ENCODE measurements around the gene PARVB. TPM values are rescaled to one million over a fixed set of nuclear protein-coding genes. Genes with fewer than 3 reads are reported as not detected.

The PARVB gene
- total and polyA plus RNA-seq, 5 donors from 2014 or later: 3.7 to 20.6 (median 6.2) TPM

DNA sequence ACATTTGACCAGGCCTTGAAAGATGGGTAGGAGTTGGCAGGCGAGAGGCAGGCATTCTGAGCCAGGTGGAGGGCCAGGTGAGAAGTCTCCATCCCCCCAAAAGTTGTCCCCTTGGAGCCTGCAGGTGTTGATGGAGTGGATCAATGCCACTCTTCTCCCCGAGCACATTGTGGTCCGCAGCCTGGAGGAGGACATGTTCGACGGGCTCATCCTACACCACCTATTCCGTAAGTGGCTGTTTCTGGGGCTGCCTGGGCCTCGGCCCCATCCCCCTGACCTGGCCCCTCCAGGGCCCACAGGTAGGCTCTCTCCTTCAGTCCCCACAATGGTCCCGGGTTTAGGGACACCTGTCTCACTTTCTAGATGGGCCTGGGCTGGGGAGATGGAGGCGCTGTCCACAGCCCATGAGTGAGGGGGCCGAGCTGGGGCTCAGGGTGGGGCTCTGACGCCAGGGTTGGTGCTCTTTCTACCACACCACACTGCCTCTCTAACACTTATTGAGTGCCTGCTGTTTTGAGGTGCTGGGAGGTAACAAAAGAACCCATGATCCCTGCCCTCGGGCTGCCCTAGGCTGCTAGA, 163.6 kb downstream of the PARVB start:
- Mint-ChIP-seq H3K9me3 (no peaks in the 10 kb centered on the region), H3K27me3 (no peaks in the 10 kb centered on the region), H3K36me3 (peaks cover 4% of the 10 kb centered on the region), H3K4me3 (no peak overlapping the region), H3K27ac (peak overlapping the region in 1 of 3 donors; percentile 67), H3K4me1 (peaks cover 0 to 32% (median 9%) of the 10 kb centered on the region in 4 donors)
- peaks cover 11% of the 10 kb centered on the region for H3K36me3 ChIP-seq (ENCODE audit: control insufficient read depth, insufficient read depth, low read length)
- DNase-seq: no peak
- no peak overlapping the region for H3K4me3 ChIP-seq (ENCODE audit: low read depth, low read length)
- no peaks in the 10 kb centered on the region for H3K27me3 ChIP-seq (ENCODE audit: control insufficient read depth, insufficient read depth, low read length)
- H3K9me3 ChIP-seq (ENCODE audit: control insufficient read depth in 2 of 2, low read length in 2 of 2): no peaks in the 10 kb centered on the region
- no peak for ATAC-seq (ENCODE audit: low read depth in 2 of 2)
- H3K4me1 ChIP-seq (ENCODE audit: control insufficient read depth, insufficient read depth, low read length, poor library complexity, severe bottlenecking): peaks cover 11% of the 10 kb centered on the region
- H3K27ac ChIP-seq (ENCODE audit: insufficient read depth, low read length, poor library complexity, severe bottlenecking): no peak overlapping the region

DNA sequence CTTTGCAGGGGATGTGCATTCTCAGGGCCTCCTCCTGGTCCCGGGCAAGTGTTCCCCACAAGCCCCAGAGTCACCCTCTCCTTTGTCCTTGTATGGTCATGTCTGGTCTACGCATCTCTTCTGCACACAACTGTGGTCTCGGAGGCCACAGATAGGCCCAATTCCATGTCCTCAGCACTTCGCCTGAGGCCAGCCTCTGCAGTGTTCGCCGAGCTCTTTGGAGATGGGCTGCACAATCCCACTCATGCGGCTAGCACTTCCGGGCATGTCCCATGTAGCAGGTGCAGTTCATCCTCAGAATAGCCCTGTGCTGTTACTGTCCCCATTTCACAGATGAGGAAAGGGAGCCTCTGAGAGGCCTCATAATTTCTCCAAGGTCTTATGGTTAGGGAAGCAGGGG, 164.2 kb downstream of the PARVB start:
- no peak overlapping the region for H3K27ac Mint-ChIP-seq
- ATAC-seq (ENCODE audit: low read depth in 2 of 2) (no peak), DNase-seq (no peak)
- no peak overlapping the region for H3K4me3 ChIP-seq (ENCODE audit: low read depth, low read length)
- no peaks in the 10 kb centered on the region for H3K9me3 Mint-ChIP-seq
- peaks cover 11% of the 10 kb centered on the region for H3K36me3 ChIP-seq (ENCODE audit: control insufficient read depth, insufficient read depth, low read length)
- H3K27ac ChIP-seq (ENCODE audit: insufficient read depth, low read length, poor library complexity, severe bottlenecking): no peak overlapping the region
- H3K4me1 ChIP-seq (ENCODE audit: control insufficient read depth, insufficient read depth, low read length, poor library complexity, severe bottlenecking): peaks cover 7% of the 10 kb centered on the region
- H3K4me1 Mint-ChIP-seq: peaks cover 0 to 33% (median 11%) of the 10 kb centered on the region in 4 donors
- H3K27me3 Mint-ChIP-seq: no peaks in the 10 kb centered on the region
- H3K27me3 ChIP-seq (ENCODE audit: control insufficient read depth, insufficient read depth, low read length): no peaks in the 10 kb centered on the region
- no peaks in the 10 kb centered on the region for H3K9me3 ChIP-seq (ENCODE audit: control insufficient read depth in 2 of 2, low read length in 2 of 2)
- H3K4me3 Mint-ChIP-seq: peak overlapping the region in 1 of 4 donors; percentile 83
- H3K36me3 Mint-ChIP-seq: peaks cover 10% of the 10 kb centered on the region

- Histone ChIP-seq H3K4me3 (ENCODE audit: low read depth, low read length) (no peak overlapping the region), H3K4me1 (ENCODE audit: control insufficient read depth, insufficient read depth, low read length, poor library complexity, severe bottlenecking) (peaks cover 11% of the 10 kb centered on the region), H3K27me3 (ENCODE audit: control insufficient read depth, insufficient read depth, low read length) (no peaks in the 10 kb centered on the region), H3K9me3 (ENCODE audit: control insufficient read depth in 2 of 2, low read length in 2 of 2) (no peaks in the 10 kb centered on the region), H3K36me3 (ENCODE audit: control insufficient read depth, insufficient read depth, low read length) (peaks cover 11% of the 10 kb centered on the region), H3K27ac (ENCODE audit: insufficient read depth, low read length, poor library complexity, severe bottlenecking) (no peak overlapping the region)
- Mint-ChIP-seq H3K36me3 (peaks cover 17% of the 10 kb centered on the region), H3K4me3 (no peak overlapping the region), H3K4me1 (peaks cover 7 to 35% (median 17%) of the 10 kb centered on the region in 4 donors), H3K9me3 (no peaks in the 10 kb centered on the region), H3K27me3 (no peaks in the 10 kb centered on the region), H3K27ac (peak overlapping the region in 2 of 3 donors; percentile 26 to 51)
- DNase-seq: no peak
- ATAC-seq (ENCODE audit: low read depth in 2 of 2): no peak
Observed at GRCh38 chr22:44188986-44189630, 165.0 kb downstream of the PARVB start.

DNA sequence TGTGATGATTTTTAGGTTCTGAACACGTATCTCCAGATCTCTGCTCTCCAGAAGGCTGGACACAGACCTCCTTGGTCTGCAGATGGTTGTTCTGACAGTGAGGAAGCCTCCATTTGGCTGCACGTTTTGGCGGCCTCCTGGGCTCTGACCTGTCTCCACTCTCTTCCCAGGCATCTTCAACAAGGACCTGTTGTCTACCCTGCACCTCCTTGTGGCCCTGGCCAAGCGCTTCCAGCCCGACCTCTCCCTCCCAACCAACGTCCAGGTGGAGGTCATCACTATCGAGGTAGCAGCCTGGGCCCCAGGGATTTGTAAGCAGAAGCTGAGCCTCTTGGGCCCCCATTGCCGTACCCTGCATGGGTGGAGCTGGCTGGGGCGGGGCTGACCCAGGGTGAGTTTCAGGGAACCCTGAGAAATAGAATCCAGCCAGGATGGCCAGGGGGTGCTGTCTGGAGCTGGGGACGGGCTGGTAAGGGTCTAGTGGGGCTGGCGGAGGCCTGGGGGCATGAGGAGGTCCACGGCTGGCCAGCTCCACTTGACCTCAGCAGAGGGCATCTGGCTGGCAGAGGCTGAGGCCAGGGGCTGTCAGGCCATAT, 166.4 kb downstream of the PARVB start:
- no peak overlapping the region for H3K27ac Mint-ChIP-seq
- H3K4me1 Mint-ChIP-seq: peaks cover 7 to 36% (median 22%) of the 10 kb centered on the region in 4 donors
- peak overlapping the region in 1 of 4 donors; percentile 27 for H3K4me3 Mint-ChIP-seq
- H3K36me3 Mint-ChIP-seq: peaks cover 27% of the 10 kb centered on the region
- ATAC-seq (ENCODE audit: low read depth in 2 of 2): no peak
- peaks cover 11% of the 10 kb centered on the region for H3K4me1 ChIP-seq (ENCODE audit: control insufficient read depth, insufficient read depth, low read length, poor library complexity, severe bottlenecking)
- H3K36me3 ChIP-seq (ENCODE audit: control insufficient read depth, insufficient read depth, low read length): peaks cover 8% of the 10 kb centered on the region
- DNase-seq: no peak
- H3K27me3 Mint-ChIP-seq: no peaks in the 10 kb centered on the region
- H3K27ac ChIP-seq (ENCODE audit: insufficient read depth, low read length, poor library complexity, severe bottlenecking): no peak overlapping the region
- no peaks in the 10 kb centered on the region for H3K27me3 ChIP-seq (ENCODE audit: control insufficient read depth, insufficient read depth, low read length)
- no peaks in the 10 kb centered on the region for H3K9me3 Mint-ChIP-seq
- H3K4me3 ChIP-seq (ENCODE audit: low read depth, low read length): no peak overlapping the region
- H3K9me3 ChIP-seq (ENCODE audit: control insufficient read depth in 2 of 2, low read length in 2 of 2): no peaks in the 10 kb centered on the region

GRCh38 chr22:44191036-44191454, 166.9 kb downstream of the PARVB start:
- H3K27me3 ChIP-seq (ENCODE audit: control insufficient read depth, insufficient read depth, low read length): no peaks in the 10 kb centered on the region
- ATAC-seq (ENCODE audit: low read depth in 2 of 2) (peak; percentile 30 to 33), DNase-seq (peak in 1 of 3 donors; percentile 57)
- no peaks in the 10 kb centered on the region for H3K9me3 ChIP-seq (ENCODE audit: control insufficient read depth in 2 of 2, low read length in 2 of 2)
- Mint-ChIP-seq H3K27ac (no peak overlapping the region), H3K4me1 (peaks cover 7 to 35% (median 21%) of the 10 kb centered on the region in 4 donors), H3K4me3 (no peak overlapping the region), H3K9me3 (no peaks in the 10 kb centered on the region), H3K27me3 (no peaks in the 10 kb centered on the region), H3K36me3 (peaks cover 27% of the 10 kb centered on the region)
- no peak overlapping the region for H3K27ac ChIP-seq (ENCODE audit: insufficient read depth, low read length, poor library complexity, severe bottlenecking)
- H3K4me3 ChIP-seq (ENCODE audit: low read depth, low read length): no peak overlapping the region
- peaks cover 11% of the 10 kb centered on the region for H3K4me1 ChIP-seq (ENCODE audit: control insufficient read depth, insufficient read depth, low read length, poor library complexity, severe bottlenecking)
- H3K36me3 ChIP-seq (ENCODE audit: control insufficient read depth, insufficient read depth, low read length): peaks cover 3% of the 10 kb centered on the region

DNA sequence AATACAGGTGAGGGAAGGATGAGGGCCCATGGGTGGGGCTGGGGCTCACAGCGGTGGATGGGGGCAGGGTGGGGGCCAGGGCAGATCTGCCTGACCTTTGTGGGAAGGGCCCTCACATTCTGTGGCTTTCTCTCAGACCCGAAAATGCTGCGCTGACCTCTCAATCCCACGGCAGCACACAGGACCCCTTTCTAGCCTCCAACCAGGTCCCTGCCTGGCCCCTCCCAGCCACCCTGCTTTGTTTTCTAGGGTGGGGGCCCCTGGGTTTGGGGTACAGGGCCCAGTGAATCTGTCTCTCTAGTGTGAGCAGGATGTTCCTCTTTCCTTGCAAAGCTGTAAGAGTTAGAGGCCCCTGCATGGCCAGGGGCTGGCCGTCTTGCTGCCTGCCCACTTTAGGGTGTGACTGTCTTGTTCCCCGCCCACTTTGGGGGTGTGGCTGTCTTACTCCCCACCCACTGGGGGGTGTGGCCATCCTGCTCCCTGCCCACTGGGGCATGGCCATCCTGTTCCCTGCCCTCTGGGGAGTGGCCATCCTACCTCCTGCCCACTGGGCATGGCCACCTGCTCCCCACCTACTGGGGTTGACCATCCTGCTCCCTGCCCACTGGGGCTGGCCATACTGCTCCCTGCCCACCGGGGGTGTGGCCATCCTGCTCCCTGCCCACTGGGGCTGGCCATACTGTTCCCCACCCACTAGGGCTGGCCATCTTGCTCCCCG, 168.2 kb downstream of the PARVB start:
- Mint-ChIP-seq H3K36me3 (peaks cover 23% of the 10 kb centered on the region), H3K9me3 (no peaks in the 10 kb centered on the region), H3K27me3 (no peaks in the 10 kb centered on the region), H3K4me1 (peaks cover 7 to 35% (median 20%) of the 10 kb centered on the region in 4 donors), H3K27ac (no peak overlapping the region), H3K4me3 (no peak overlapping the region)
- Histone ChIP-seq H3K27ac (ENCODE audit: insufficient read depth, low read length, poor library complexity, severe bottlenecking) (no peak overlapping the region), H3K9me3 (ENCODE audit: control insufficient read depth in 2 of 2, low read length in 2 of 2) (no peaks in the 10 kb centered on the region), H3K4me3 (ENCODE audit: low read depth, low read length) (no peak overlapping the region), H3K4me1 (ENCODE audit: control insufficient read depth, insufficient read depth, low read length, poor library complexity, severe bottlenecking) (peaks cover 11% of the 10 kb centered on the region), H3K36me3 (ENCODE audit: control insufficient read depth, insufficient read depth, low read length) (no peaks in the 10 kb centered on the region), H3K27me3 (ENCODE audit: control insufficient read depth, insufficient read depth, low read length) (no peaks in the 10 kb centered on the region)
- DNase-seq (peak; percentile 7 to 57 (median 9)), ATAC-seq (ENCODE audit: low read depth in 2 of 2) (peak; percentile 38 to 51)

GRCh38 chr22:44192816-44193534, 168.9 kb downstream of the PARVB start:
- DNase-seq: no peak
- Histone ChIP-seq H3K9me3 (ENCODE audit: control insufficient read depth in 2 of 2, low read length in 2 of 2) (no peaks in the 10 kb centered on the region), H3K4me3 (ENCODE audit: low read depth, low read length) (no peak overlapping the region), H3K27me3 (ENCODE audit: control insufficient read depth, insufficient read depth, low read length) (no peaks in the 10 kb centered on the region), H3K4me1 (ENCODE audit: control insufficient read depth, insufficient read depth, low read length, poor library complexity, severe bottlenecking) (peaks cover 11% of the 10 kb centered on the region), H3K36me3 (ENCODE audit: control insufficient read depth, insufficient read depth, low read length) (no peaks in the 10 kb centered on the region), H3K27ac (ENCODE audit: insufficient read depth, low read length, poor library complexity, severe bottlenecking) (no peak overlapping the region)
- Mint-ChIP-seq H3K27ac (peak overlapping the region; percentile 61 to 84 (median 82)), H3K4me3 (peak overlapping the region in 2 of 4 donors; percentile 7 to 56), H3K36me3 (peaks cover 25% of the 10 kb centered on the region), H3K27me3 (no peaks in the 10 kb centered on the region), H3K4me1 (peaks cover 7 to 35% (median 20%) of the 10 kb centered on the region in 4 donors), H3K9me3 (no peaks in the 10 kb centered on the region)
- no peak for ATAC-seq (ENCODE audit: low read depth in 2 of 2)

All from CD4-positive, CD25-positive, alpha-beta regulatory T cell (primary cell).